Activated T-cell treated with anti-CD3 and anti-CD28 coated beads, Interleukin-2, amount 50 U/mL, for 24 hours (primary cell): Measurements from ENCODE around the gene STPG2.

ENCODE experiments used
- DNase-seq: peaks from one replicate; pipeline ENCODE4 v3.0.0-alpha.2; 2020
- H3K27ac Mint-ChIP-seq: 2 replicates; pipeline ENCODE4 v1.8.0; 2020; ENCODE audit warnings: mild to moderate bottlenecking, mixed read lengths
- H3K27me3 Mint-ChIP-seq: 2 replicates; pipeline ENCODE4 v1.8.0; 2020; ENCODE audit warnings: mixed read lengths
- H3K36me3 Mint-ChIP-seq: 2 replicates; pipeline ENCODE4 v1.8.0; 2020; ENCODE audit warnings: low read depth, mixed read lengths
- H3K4me1 Mint-ChIP-seq: 2 replicates; pipeline ENCODE4 v1.8.0; 2020; ENCODE audit warnings: low read depth, mixed read lengths
- H3K4me3 Mint-ChIP-seq: 2 replicates; pipeline ENCODE4 v1.8.0; 2020; ENCODE audit warnings: mild to moderate bottlenecking, moderate library complexity, mixed read lengths
- H3K9me3 Mint-ChIP-seq: 2 replicates; pipeline ENCODE4 v1.8.0; 2020; ENCODE audit warnings: mixed read lengths

The STPG2 gene

DNA sequence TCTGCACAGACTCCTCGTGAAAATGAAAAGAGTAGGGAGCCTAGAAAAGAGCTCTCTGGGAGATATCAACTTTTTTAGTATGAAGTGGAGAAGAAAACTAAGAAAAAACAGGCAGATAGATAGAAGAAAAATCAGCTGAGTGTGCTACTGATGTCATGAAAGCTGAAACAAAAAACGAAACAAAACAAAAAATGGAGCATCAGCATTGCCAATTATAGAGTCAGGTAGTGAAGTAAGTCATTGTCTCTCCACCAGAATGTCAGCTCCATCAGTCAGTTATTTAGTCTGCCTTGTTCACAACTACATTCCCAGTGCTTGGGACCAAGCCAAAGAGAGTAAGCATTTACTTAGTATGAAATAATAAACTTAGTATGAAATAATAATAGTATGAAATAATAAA is 595.1 kb downstream of the STPG2 start:
- H3K36me3 Mint-ChIP-seq: no peaks in the 10 kb centered on the region
- H3K27me3 Mint-ChIP-seq: no peaks in the 10 kb centered on the region
- DNase-seq: no peak
- no peak overlapping the region for H3K27ac Mint-ChIP-seq
- no peak overlapping the region for H3K4me3 Mint-ChIP-seq
- H3K9me3 Mint-ChIP-seq: peaks cover 9% of the 10 kb centered on the region
- H3K4me1 Mint-ChIP-seq: no peaks in the 10 kb centered on the region

DNA sequence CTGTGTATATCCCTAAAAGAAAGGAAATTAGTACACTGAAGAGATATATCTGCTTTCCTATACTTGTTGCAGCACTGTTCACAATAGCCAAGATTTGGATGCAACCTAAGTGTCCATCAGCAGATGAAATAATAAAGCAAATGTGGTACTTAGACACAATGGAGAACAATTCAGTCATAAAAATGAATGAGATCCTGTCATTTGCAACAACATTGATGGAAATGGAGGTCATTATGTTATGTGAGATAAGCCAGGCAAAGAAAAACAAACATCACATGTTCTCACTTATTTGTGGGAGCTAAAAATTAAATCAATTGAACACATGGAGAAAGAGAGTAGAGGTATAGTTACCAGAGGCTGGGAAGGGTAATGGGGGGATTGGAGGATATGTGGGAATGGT is 611.9 kb downstream of the STPG2 start:
- DNase-seq: no peak
- no peak overlapping the region for H3K4me3 Mint-ChIP-seq
- H3K9me3 Mint-ChIP-seq: peaks cover 8% of the 10 kb centered on the region
- H3K4me1 Mint-ChIP-seq: no peaks in the 10 kb centered on the region
- H3K27ac Mint-ChIP-seq: no peak overlapping the region
- no peaks in the 10 kb centered on the region for H3K36me3 Mint-ChIP-seq
- H3K27me3 Mint-ChIP-seq: no peaks in the 10 kb centered on the region

DNA sequence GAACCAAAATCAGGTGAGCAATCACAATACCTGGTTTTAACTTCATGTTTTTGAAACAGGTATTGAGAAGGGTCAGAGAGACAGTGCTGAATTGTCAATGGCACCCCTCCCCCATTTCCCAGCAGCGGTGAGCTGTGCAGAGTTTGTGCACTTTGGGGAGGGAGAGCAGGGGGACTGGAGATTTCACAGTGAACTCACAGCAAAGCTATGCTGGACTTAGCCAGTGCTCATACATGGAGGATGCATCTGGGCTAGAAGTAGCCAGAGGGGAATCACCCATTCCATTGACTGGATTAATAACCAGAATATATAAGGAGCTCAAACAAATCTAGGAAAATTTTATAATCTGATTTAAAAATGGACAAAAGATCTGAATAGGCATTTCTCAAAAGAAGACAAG is 612.6 kb downstream of the STPG2 start:
- no peaks in the 10 kb centered on the region for H3K4me1 Mint-ChIP-seq
- H3K4me3 Mint-ChIP-seq: no peak overlapping the region
- peaks cover 10% of the 10 kb centered on the region for H3K9me3 Mint-ChIP-seq

DNA sequence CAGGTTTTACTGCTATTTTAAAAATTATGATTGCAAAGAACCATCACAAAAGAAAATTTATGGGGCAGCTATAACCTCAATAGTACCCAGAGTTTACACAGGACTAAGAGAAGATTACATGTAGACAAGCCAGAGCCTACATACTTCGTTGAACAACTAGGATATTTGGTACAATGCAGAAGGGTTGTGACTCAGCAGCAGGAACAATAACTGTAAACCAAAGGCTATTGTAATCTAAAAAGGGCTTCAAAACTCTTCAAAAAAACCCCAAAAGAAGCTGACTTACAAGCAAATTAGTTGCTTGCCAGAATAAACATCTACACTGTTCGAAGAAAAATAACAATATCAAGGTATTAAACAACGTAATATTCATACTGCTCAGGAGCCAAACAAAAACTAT is 618.0 kb downstream of the STPG2 start:
- no peak overlapping the region for H3K27ac Mint-ChIP-seq
- peaks cover 6% of the 10 kb centered on the region for H3K9me3 Mint-ChIP-seq
- H3K27me3 Mint-ChIP-seq: no peaks in the 10 kb centered on the region
- no peaks in the 10 kb centered on the region for H3K4me1 Mint-ChIP-seq
- H3K36me3 Mint-ChIP-seq: no peaks in the 10 kb centered on the region
- no peak overlapping the region for H3K4me3 Mint-ChIP-seq
- no peak for DNase-seq

More for the DNA sequence above, 612.6 kb downstream of the STPG2 start:
- H3K27ac Mint-ChIP-seq: no peak overlapping the region
- no peaks in the 10 kb centered on the region for H3K36me3 Mint-ChIP-seq
- no peak for DNase-seq
- no peaks in the 10 kb centered on the region for H3K27me3 Mint-ChIP-seq

DNA sequence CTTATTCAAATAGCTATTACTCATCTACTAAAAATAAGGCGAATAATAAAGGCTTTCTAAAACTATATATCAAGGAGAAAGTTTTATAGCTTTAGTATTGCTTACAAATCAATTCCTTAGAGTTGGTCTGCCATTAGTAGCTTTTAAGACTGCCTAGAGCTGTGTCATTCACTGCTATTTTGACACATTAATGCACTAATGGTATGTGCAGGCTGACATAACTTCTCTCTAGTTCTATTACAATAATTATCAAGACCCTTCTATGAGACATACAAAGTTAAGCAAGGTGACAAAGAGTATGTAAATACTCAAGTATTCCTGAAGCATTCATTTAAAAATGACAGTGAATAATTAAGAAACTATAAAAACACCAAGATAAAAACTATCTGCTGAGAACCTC is 625.3 kb downstream of the STPG2 start:
- no peak overlapping the region for H3K4me3 Mint-ChIP-seq
- no peak for DNase-seq
- H3K36me3 Mint-ChIP-seq: no peaks in the 10 kb centered on the region
- H3K27me3 Mint-ChIP-seq: no peaks in the 10 kb centered on the region
- no peak overlapping the region for H3K27ac Mint-ChIP-seq
- H3K4me1 Mint-ChIP-seq: no peaks in the 10 kb centered on the region
- H3K9me3 Mint-ChIP-seq: no peaks in the 10 kb centered on the region

DNA sequence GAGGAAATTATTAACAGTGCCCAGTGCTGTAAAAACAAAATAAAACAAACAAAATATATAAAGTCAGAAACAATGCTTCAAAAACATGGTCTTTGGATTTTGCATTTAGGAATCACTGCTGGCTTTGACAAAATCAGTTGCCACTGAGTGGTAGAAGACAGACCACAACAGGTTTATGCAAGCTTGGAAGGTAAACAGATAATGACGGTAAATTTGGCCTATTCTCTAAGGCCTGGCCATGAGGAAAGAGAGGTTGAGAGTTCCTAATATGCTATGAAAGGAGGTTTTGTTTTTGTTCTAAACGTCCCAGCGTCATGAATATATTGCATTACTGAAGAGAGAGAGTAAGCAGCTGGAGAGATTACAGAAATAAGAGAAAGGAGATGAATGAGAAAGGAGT is 629.4 kb downstream of the STPG2 start:
- DNase-seq: no peak
- Mint-ChIP-seq H3K4me1 (no peaks in the 10 kb centered on the region), H3K36me3 (no peaks in the 10 kb centered on the region), H3K27me3 (no peaks in the 10 kb centered on the region), H3K27ac (no peak overlapping the region), H3K9me3 (no peaks in the 10 kb centered on the region), H3K4me3 (no peak overlapping the region)
